ENCODE data around the gene ACTC1.

The ACTC1 gene

GRCh38 chr15:34776606-34777105 is 18.7 kb downstream of the ACTC1 start:
- no peak overlapping the region for H3K4me3 ChIP-seq (ENCODE audit: low read depth, low read length)
- in situ Hi-C loops (cut with HindIII; ENCODE audit: low sequenced_read_pairs): no loop called here
- DNase-seq (ENCODE audit: low read depth): no peak
- no peak for TF ChIP-seq CTCF (IDR thresholded peaks at IDR 0.05; ENCODE audit: low read depth, low read length, missing control alignments)

- H3K4me3 ChIP-seq (ENCODE audit: low read depth, low read length): no peak overlapping the region
- in situ Hi-C loops (cut with HindIII; ENCODE audit: low sequenced_read_pairs): no loop called here
- DNase-seq (ENCODE audit: low read depth): no peak
- TF ChIP-seq CTCF (IDR thresholded peaks at IDR 0.05; ENCODE audit: low read depth, low read length, missing control alignments): no peak
These were observed 21.4 kb downstream of the ACTC1 start for GRCh38 chr15:34773917-34774316.

- no peak for DNase-seq (ENCODE audit: low read depth)
- no peak for TF ChIP-seq CTCF (IDR thresholded peaks at IDR 0.05; ENCODE audit: low read depth, low read length, missing control alignments)
- no peak overlapping the region for H3K4me3 ChIP-seq (ENCODE audit: low read depth, low read length)
- in situ Hi-C loops (cut with HindIII; ENCODE audit: low sequenced_read_pairs): no loop called here
These were observed 22.3 kb downstream of the ACTC1 start for GRCh38 chr15:34773013-34773412.

GRCh38 chr15:34772312-34772711 is 23.0 kb downstream of the ACTC1 start:
- H3K4me3 ChIP-seq (ENCODE audit: low read depth, low read length): no peak overlapping the region
- TF ChIP-seq CTCF (IDR thresholded peaks at IDR 0.05; ENCODE audit: low read depth, low read length, missing control alignments): no peak
- in situ Hi-C loops (cut with HindIII; ENCODE audit: low sequenced_read_pairs): no loop called here

GRCh38 chr15:34769711-34770110 is 25.6 kb downstream of the ACTC1 start:
- in situ Hi-C loops (cut with HindIII; ENCODE audit: low sequenced_read_pairs): no loop called here
- no peak overlapping the region for H3K4me3 ChIP-seq (ENCODE audit: low read depth, low read length)
- DNase-seq (ENCODE audit: low read depth): no peak
- TF ChIP-seq CTCF (IDR thresholded peaks at IDR 0.05; ENCODE audit: low read depth, low read length, missing control alignments): no peak

More at GRCh38 chr15:34772312-34772711, 23.0 kb downstream of the ACTC1 start:
- no peak for DNase-seq (ENCODE audit: low read depth)

GRCh38 chr15:34768530-34768929 is 26.8 kb downstream of the ACTC1 start:
- DNase-seq (ENCODE audit: low read depth): no peak
- in situ Hi-C loops (cut with HindIII; ENCODE audit: low sequenced_read_pairs): no loop called here
- no peak overlapping the region for H3K4me3 ChIP-seq (ENCODE audit: low read depth, low read length)
- TF ChIP-seq CTCF (IDR thresholded peaks at IDR 0.05; ENCODE audit: low read depth, low read length, missing control alignments): no peak

- TF ChIP-seq CTCF (IDR thresholded peaks at IDR 0.05; ENCODE audit: low read depth, low read length, missing control alignments): no peak
- in situ Hi-C loops (cut with HindIII; ENCODE audit: low sequenced_read_pairs): no loop called here
- DNase-seq (ENCODE audit: low read depth): no peak
- H3K4me3 ChIP-seq (ENCODE audit: low read depth, low read length): no peak overlapping the region
These were observed 29.6 kb downstream of the ACTC1 start for GRCh38 chr15:34765741-34766140.
